SHP77 (cell line): ENCODE measurements around the gene TPM4.

Experiments used
- DNase-seq, 2 experiments: peaks; one replicate each; lab custom pipeline; 2025; lab: John Stamatoyannopoulos, UW

The TPM4 gene

GRCh38 chr19:16041991-16042386, 34.3 kb upstream of the TPM4 start:
- DNase-seq, result no peak

DNA sequence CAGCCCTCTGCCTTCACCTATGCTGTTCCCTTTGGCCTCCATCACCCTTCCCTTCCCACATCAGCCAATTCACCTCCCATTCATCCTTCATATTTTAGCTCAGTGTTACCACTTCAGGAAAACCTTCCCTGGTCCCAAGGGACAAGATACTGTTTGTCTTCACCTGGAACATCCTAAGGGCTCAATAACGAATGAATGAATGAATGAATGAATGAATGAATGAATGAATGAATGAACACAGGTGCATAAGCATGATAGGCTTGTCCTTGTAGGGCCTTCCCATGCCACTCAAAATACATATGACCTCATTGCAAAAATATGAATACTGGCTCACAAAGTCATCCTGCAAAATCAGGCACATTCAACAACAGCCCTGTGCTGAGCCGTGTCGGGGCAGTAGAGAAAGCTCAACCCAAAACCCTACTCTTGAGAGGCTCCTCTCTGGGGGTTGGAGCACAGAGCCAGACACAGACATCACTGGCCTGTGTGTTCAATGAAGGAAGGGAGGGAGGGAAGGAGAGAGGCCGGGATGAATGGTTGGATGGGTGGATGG, 33.7 kb upstream of the TPM4 start:
- DNase-seq, result no peak

- no peak for DNase-seq
Observed at GRCh38 chr19:16043156-16043757, 33.0 kb upstream of the TPM4 start.

DNA sequence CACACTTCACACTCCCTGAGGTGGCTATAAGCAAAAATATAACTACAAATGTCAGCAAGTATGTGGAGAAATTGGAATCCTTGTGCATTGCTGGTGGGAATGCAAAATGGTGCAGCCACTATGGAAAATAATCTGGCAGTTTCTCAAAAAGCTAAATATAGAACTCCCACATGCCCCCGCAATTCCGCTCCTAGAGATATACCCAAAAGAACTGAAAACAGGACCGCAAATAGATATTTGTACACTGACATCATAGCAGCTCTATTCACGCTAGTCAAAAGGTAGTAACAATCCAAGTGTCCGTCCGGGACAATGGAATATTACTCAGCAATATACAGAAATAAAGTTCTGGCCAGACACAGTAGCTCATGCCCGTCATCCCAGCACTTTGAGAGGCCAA, 31.5 kb upstream of the TPM4 start:
- DNase-seq, result no peak

GRCh38 chr19:16045171-16045570, 31.1 kb upstream of the TPM4 start:
- DNase-seq, result no peak

DNA sequence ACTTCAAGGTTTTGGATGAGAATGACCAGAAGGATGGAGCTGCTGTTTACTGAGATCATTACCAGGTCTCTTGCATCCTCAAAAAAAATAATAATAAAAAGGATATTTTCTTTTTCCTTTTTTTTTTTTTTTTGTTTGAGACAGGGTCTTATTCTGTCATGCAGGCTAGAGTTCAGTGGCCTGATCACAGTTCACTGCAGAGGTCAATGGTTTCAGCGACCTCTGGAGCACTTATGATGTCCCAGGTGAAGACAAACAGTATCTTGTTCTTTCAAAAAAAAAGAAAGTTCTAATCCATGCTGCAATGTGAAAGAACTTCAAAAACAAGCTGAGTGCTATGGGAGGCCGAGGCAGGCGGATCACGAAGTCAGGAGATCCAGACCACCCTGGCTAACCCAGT, 30.4 kb upstream of the TPM4 start:
- no peak for DNase-seq

DNA sequence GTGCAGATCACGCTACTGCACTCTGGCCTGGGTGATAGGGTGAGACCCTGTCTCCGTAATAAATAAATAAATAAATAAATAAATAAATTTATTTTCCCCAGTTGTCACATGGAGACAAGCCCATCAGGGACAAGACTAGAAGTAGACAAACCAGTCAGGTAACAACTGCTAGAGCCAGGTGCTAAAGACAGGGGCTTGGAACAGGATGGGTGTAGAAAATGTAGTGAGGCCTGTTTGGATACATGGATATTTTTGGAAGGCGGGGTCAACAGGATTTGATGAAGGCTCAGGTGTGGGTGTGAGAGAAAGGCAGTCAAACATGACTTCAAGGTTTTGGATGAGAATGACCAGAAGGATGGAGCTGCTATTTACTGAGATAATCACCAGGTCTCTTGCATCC, 27.7 kb upstream of the TPM4 start:
- DNase-seq, result no peak

DNA sequence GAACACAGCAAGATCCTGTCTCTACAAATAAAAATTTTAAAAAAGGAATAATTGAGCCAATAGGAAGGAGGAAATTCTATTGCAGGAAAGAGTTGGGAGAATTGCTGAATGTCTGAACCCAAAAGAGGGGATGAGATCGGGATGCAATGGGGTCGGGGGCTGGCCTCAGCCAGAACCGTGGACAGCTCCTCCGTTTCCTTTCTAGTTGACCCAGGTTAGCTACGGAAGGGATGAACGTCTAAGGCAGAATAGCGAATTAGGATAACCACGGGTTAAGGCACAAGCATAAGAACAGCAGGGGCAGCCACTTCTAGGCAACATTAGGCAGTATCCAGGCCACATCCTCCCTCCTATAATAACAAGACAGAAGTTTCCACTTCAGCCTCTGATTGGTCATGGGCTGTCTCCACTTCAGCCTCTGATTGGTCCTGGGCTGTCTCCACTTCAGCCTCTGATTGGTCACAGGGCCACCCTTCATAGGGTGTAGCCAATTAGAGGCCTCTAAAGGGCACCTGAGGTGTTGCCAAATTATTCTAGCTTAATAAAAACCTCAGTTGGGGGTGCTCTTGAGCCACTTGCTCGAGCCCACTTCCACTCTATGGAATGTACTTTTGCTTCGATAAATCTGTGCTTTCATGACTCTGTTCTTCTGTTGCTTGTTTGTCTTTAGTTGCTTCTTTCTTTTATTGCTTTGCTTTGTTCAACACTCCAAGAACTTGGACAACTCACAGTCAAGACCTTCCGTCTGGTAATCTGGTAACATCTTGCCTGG, 24.9 kb upstream of the TPM4 start:
- no peak for DNase-seq

- no peak for DNase-seq
Observed at GRCh38 chr19:16052353-16052752, 23.9 kb upstream of the TPM4 start.

- no peak for DNase-seq
Observed at GRCh38 chr19:16057062-16057461, 19.2 kb upstream of the TPM4 start.

GRCh38 chr19:16060294-16060693, 16.0 kb upstream of the TPM4 start:
- no peak for DNase-seq

DNA sequence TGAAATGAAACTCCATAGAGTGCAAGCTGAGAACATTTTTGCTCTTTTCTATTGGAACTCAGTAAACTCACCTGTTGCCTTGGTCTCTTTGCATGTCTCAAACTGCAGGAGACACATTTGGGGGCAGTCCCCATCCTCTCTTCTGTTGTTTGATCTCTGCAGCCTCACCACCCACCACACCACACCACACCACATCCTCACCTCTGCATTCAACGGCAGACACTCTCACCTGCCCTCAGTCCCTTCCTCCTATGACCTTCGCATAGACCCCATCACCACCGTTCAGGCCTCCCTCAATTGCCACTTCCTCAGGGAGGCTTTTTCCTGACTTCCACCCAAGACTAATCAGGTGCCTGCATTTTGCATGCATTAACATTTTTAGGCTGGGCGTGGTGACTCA, 14.4 kb upstream of the TPM4 start:
- DNase-seq, result no peak

- peak in 1 of 2 experiments; percentile 29 for DNase-seq
Observed at GRCh38 chr19:16062789-16063188, 13.5 kb upstream of the TPM4 start.

DNA sequence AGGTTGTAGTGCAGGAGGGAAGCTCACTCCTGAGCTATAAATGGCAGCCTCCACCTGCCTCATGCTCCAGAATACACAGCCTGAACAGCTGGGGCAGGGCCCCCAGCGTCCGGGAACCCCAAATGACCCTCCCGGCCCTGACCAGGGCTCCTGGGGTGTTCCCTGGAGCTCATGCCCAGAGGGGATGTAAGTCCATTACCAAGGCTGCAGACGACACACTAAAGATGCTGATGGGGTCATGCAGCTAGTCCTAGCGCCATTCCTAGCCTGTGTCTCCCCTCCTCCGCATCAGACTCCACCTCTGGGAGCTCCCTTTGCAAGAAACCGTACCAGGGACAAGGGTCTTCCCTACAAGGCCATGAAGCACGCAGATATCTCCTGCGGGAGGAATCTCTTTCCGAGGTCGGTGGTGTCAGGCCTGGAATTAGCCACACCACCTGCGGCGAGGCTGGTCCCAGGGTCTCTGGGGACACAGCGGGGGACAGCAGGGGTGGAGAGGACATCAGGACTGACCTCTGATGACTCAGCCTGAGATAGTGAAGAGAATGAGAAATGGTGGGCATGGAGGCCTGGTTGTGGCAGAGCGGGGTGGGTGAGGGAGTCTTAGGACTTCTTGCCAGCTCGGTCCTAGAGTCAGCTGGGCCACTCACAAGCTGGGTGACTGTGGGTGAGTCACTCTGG, 11.9 kb upstream of the TPM4 start:
- no peak for DNase-seq

DNA sequence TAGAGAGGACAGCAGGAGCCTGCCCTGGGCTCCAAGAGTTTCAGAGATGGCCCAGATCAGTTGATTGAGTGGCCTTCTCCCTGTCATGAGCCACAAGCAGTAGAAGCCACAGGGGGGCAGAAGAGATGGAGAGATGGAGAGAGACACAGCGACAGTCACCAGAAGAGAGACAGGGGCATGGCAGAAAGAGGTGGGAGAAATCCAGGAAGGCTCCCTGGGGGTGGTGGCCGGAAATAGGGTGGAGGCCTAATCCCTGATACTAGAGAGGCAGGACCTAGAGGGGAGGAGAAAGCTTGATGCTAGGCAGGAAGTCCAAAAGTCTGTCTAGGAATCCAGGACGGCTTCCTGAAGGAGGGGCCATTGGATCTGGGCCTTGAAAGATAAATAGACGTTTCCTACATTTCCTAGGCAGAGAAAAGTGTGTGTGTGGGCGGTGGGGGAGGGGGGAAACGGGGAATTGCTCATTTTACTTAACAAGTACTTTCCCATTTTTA, 9.6 kb upstream of the TPM4 start:
- DNase-seq, result no peak

DNA sequence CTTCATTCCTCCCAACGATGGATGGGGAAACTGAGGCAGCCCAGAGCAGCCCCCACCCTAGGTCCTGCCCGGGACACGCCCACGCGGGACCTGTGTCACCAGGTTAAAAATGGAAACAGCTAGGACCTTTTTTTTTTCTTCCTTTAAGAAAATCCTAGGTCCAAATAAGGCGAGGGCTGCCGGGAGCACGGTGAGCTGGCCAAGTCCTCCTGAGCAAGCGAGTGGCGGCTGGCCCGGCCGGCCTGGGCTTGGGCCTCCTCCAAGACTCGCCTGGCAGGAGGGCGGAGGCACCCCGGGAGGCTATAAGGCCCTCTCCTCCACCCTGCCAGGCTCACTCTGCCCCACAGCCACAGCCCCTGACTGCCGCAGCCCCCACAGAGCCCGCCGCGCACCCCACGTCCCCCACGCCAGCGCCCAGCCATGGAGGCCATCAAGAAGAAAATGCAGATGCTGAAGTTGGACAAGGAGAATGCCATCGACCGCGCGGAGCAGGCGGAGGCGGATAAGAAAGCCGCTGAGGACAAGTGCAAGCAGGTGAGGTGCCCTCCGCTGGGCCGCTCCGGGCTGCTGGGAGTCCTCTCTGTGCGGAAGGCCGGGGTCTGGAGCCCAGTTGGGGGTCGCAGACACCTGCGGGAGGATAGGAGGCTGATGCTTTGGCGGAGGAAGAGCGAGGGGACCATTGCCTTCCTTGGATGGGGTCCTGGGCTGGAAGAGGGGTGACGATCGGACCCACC, 8.9 kb upstream of the TPM4 start:
- no peak for DNase-seq

GRCh38 chr19:16068696-16069259, 7.5 kb upstream of the TPM4 start:
- DNase-seq, result no peak

DNA sequence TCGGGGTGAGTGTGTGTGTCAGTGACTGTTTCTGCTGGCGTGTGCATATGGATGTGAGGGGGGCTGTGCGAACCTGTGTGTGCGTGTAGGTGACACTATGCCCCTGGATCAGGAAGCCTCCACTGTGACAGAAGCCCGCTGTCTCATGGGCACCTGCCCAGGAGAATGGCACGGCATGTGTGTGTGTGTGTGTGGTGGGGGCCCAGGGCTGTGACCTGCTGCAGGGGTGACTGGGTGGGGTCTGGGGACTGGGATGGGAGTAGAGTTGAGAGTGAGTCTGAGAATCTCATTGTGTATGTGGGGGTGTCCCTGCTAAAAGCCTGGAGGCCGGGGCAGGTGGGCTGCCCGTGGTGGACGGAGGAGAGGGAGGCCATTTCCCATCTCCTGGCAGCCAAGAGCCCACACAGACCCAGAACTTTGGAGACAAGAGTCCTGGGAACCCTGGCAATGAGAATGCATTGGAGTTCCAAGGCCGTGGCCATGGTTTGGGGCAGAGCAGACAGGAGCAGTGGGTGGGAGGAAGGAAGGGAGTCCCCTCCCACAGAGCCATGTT, 6.4 kb upstream of the TPM4 start:
- DNase-seq, result no peak

GRCh38 chr19:16070366-16070990, 5.8 kb upstream of the TPM4 start:
- DNase-seq, result no peak

GRCh38 chr19:16071072-16071691, 5.1 kb upstream of the TPM4 start:
- DNase-seq, result no peak

GRCh38 chr19:16073481-16073880, 2.8 kb upstream of the TPM4 start:
- no peak for DNase-seq
